Measurements from ENCODE around the gene SLC37A2. TPM values are rescaled to one million over a fixed set of nuclear protein-coding genes. Genes with fewer than 3 reads are reported as not detected.

Gene SLC37A2
- total and polyA plus RNA-seq, 4 donors = 3.2 to 13.2 (median 7.8) TPM

GRCh38 chr11:125070699-125071254 is 7.7 kb downstream of the SLC37A2 start:
- Histone ChIP-seq H3K9ac (ENCODE audit: insufficient read depth in 1 of 2, low read length in 2 of 2) (no peak overlapping the region), H3K4me1 (ENCODE audit: control insufficient read depth in 5 of 5, insufficient read depth in 5 of 5, low read length in 5 of 5) (peaks cover 0 to 6% (median 0%) of the 10 kb centered on the region in 5 donors), H3K27me3 (ENCODE audit: control insufficient read depth in 3 of 3, insufficient read depth in 3 of 3, low read length in 2 of 3) (peaks cover 0 to 5% (median 2%) of the 10 kb centered on the region in 3 donors), H3K27ac (ENCODE audit: low read depth in 1 of 2, low read length in 1 of 2) (peak overlapping the region in 1 of 2 donors; percentile 32), H3K9me3 (ENCODE audit: control insufficient read depth in 4 of 4, insufficient read depth in 3 of 4, low read length in 3 of 4) (no peaks in the 10 kb centered on the region), H3K4me3 (no peak overlapping the region), H3K36me3 (ENCODE audit: control insufficient read depth in 4 of 4, insufficient read depth in 4 of 4, low read length in 4 of 4) (no peaks in the 10 kb centered on the region)
- no peak for TF ChIP-seq CTCF (IDR thresholded peaks at IDR 0.05; ENCODE audit: control extremely low read depth, extremely low read depth)
- ATAC-seq (ENCODE audit: insufficient read depth, low FRiP score) = peak; percentile 86
- peak in 2 of 3 donors; percentile 29 to 42 for DNase-seq
- WGBS, 2 donors = 40 to 54% methylated on average over 7 of the region's 7 CpGs

DNA sequence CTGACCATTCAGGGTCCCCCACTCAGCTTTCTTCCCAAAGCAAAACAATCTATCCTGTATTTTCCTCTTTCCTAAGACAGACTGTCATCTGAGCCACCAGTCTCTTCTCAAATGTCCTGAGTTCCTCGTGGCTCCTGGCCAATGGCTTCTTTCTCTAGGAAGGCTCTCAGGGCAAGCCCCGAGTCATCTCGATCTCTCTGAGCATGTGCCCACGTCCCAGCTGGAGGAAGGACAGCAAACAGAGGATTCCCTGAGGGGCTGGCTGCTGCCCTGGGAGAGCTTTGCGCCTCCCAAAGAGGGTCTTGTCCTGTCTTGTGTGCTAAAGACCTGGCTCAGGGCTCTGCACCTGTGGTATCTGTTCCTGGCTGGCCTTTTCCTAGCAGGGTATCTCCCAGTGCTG is 8.3 kb downstream of the SLC37A2 start:
- Histone ChIP-seq H3K36me3 (ENCODE audit: control insufficient read depth in 4 of 4, insufficient read depth in 4 of 4, low read length in 4 of 4) (no peaks in the 10 kb centered on the region), H3K4me1 (ENCODE audit: control insufficient read depth in 5 of 5, insufficient read depth in 5 of 5, low read length in 5 of 5) (peaks cover 0 to 6% (median 0%) of the 10 kb centered on the region in 5 donors), H3K4me3 (no peak overlapping the region), H3K27me3 (ENCODE audit: control insufficient read depth in 3 of 3, insufficient read depth in 3 of 3, low read length in 2 of 3) (no peaks in the 10 kb centered on the region), H3K9me3 (ENCODE audit: control insufficient read depth in 4 of 4, insufficient read depth in 3 of 4, low read length in 3 of 4) (no peaks in the 10 kb centered on the region), H3K9ac (ENCODE audit: insufficient read depth in 1 of 2, low read length in 2 of 2) (no peak overlapping the region), H3K27ac (ENCODE audit: low read depth in 1 of 2, low read length in 1 of 2) (peak overlapping the region in 1 of 2 donors; percentile 0)
- WGBS, 2 donors = 46 to 48% methylated on average over 5 of the region's 5 CpGs
- ATAC-seq (ENCODE audit: insufficient read depth, low FRiP score) (no peak), DNase-seq (no peak)
- TF ChIP-seq CTCF (IDR thresholded peaks at IDR 0.05; ENCODE audit: control extremely low read depth, extremely low read depth) = no peak

- WGBS, 2 donors = 79 to 85% methylated on average over 6 of the region's 6 CpGs
- Histone ChIP-seq H3K4me3 (no peak overlapping the region), H3K27me3 (ENCODE audit: control insufficient read depth in 3 of 3, insufficient read depth in 3 of 3, low read length in 2 of 3) (no peaks in the 10 kb centered on the region), H3K27ac (ENCODE audit: low read depth in 1 of 2, low read length in 1 of 2) (no peak overlapping the region), H3K9me3 (ENCODE audit: control insufficient read depth in 4 of 4, insufficient read depth in 3 of 4, low read length in 3 of 4) (no peaks in the 10 kb centered on the region), H3K9ac (ENCODE audit: insufficient read depth in 1 of 2, low read length in 2 of 2) (no peak overlapping the region), H3K36me3 (ENCODE audit: control insufficient read depth in 4 of 4, insufficient read depth in 4 of 4, low read length in 4 of 4) (no peaks in the 10 kb centered on the region), H3K4me1 (ENCODE audit: control insufficient read depth in 5 of 5, insufficient read depth in 5 of 5, low read length in 5 of 5) (peaks cover 0 to 6% (median 0%) of the 10 kb centered on the region in 5 donors)
- TF ChIP-seq CTCF (IDR thresholded peaks at IDR 0.05; ENCODE audit: control extremely low read depth, extremely low read depth) = no peak
- DNase-seq (no peak), ATAC-seq (ENCODE audit: insufficient read depth, low FRiP score) (no peak)
Measured at GRCh38 chr11:125071846-125072217, 8.7 kb downstream of the SLC37A2 start.
